Effector memory CD8-positive, alpha-beta T cell (primary cell): Measurements from ENCODE around the gene SPG7.

Experiments used
- ATAC-seq: fragments of 150-1000 bp; cut with Tn5 transposase; replicated peaks from 2 replicates; pipeline ENCODE4 v1.10.0; 2021; ENCODE audit warnings: mild to moderate bottlenecking, moderate library complexity
- DNase-seq, 3 experiments: peaks; one replicate each; pipeline ENCODE4 v3.0.0; 2021
- H3K27ac Mint-ChIP-seq, 2 donors: one replicate each; pipeline ENCODE4 v1.8.0; 2022; ENCODE audit warnings: mild to moderate bottlenecking in 2 of 2, mixed read lengths in 2 of 2, moderate library complexity in 2 of 2
- H3K27me3 Mint-ChIP-seq, 2 donors: one replicate each; pipeline ENCODE4 v1.8.0; 2022; ENCODE audit warnings: mixed read lengths in 2 of 2
- H3K36me3 Mint-ChIP-seq: one replicate; pipeline ENCODE4 v1.8.0; 2022; ENCODE audit warnings: mild to moderate bottlenecking, moderate library complexity, mixed read lengths; ENCODE audit not compliant: insufficient read depth
- H3K4me1 Mint-ChIP-seq, 2 donors: one replicate each; pipeline ENCODE4 v1.8.0; 2022; ENCODE audit warnings: low read depth in 2 of 2, mixed read lengths in 2 of 2
- H3K4me3 Mint-ChIP-seq, 2 donors: one replicate each; pipeline ENCODE4 v1.8.0; 2022; ENCODE audit warnings: mild to moderate bottlenecking in 2 of 2, mixed read lengths in 2 of 2, moderate library complexity in 2 of 2
- H3K9me3 Mint-ChIP-seq, 2 donors: one replicate each; pipeline ENCODE4 v1.8.0; 2022; ENCODE audit warnings: mixed read lengths in 2 of 2

SPG7 gene

DNA sequence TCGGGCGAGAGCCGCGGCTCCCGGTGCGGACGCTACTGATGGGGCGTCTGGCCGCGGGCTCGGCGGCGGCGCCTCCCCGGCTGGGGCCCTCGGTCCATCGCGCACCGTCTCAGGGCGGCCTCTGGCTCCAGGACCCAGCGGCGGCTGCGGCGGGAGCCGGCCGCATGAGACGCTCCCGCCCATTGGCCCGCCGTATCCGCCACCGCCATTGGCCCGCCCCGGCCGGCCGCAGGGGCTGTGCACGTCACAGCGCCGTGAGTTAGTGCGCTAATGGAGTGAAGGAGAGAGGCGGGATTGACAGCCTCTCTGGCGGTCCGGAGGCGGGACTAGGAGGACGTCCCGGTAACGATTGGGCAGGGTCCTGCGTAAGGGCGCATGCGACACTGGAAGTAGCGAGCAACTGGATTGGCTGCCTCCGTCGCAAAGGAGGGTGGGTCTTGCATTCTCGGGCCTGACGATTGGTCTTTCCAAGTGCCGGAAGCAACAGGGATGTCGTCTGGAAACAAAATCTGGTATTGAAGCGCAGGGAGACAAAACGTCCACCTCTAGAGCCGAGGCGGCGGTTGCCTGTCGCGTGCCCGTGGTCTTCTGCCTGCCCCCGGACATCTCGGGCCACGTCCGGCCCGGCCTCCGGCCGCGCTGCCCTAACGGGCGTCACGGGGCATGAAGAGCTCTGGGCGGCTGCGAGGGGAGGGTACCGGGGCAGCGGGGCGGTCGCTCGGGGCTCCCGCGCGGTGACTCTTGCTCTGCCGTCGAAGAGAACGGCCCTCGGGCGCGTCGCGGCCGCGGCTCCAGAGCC is 17.6 kb upstream of the SPG7 start, which contains the start of gene ANKRD11:
TSS of gene ANKRD11 (minus strand) at position 123 of the 799 bp plus-strand sequence. CDS start 173,542 bp downstream, outside the sequence.
- no peaks in the 10 kb centered on the region for H3K27me3 Mint-ChIP-seq
- no peaks in the 10 kb centered on the region for H3K9me3 Mint-ChIP-seq
- DNase-seq (peak; percentile 98), ATAC-seq (peak; percentile 82)
- H3K4me1 Mint-ChIP-seq, result peaks cover 45 to 46% of the 10 kb centered on the region in 2 donors
- peaks cover 24% of the 10 kb centered on the region for H3K36me3 Mint-ChIP-seq
- peak within 1 kb of the TSS; percentile 91 to 92 for H3K27ac Mint-ChIP-seq
- H3K4me3 Mint-ChIP-seq, result peak within 1 kb of the TSS; percentile 87 to 89

DNA sequence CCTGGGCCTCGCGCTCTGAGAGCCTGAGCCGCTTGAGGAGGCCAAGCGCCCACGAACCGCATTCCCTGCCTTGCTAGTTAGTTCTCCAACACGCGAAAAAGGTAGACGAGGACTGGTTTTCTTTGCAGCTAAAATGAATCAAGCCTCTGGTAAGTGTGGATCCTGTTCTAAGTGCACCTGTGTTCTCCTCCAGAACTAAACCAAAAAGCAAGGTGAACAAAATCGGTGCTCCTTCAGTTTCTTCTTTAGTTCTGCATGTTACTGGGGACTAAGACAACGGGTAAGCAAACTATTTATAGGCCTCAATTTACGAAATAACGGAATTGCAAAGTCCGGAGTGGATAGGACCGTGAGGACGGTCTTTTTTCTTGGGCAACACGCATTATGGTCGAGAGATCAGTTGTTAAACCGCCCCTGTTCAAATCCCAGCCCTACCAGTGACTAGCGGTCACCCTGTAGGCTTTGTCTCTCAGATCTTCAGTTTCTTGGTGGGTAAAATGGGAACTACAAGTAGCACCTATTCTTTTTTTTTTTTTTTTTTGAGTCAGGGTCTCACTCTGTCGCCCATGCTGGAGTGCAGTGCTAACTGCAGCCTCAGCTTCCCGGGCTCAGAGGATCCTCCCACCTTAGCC is 16.8 kb upstream of the SPG7 start:
- peaks cover 38 to 39% of the 10 kb centered on the region in 2 donors for H3K4me1 Mint-ChIP-seq
- H3K27ac Mint-ChIP-seq, result peak overlapping the region; percentile 88 to 92
- peak overlapping the region; percentile 80 to 89 for H3K4me3 Mint-ChIP-seq
- H3K9me3 Mint-ChIP-seq, result no peaks in the 10 kb centered on the region
- ATAC-seq (no peak), DNase-seq (no peak)
- H3K36me3 Mint-ChIP-seq, result peaks cover 26% of the 10 kb centered on the region
- no peaks in the 10 kb centered on the region for H3K27me3 Mint-ChIP-seq

DNA sequence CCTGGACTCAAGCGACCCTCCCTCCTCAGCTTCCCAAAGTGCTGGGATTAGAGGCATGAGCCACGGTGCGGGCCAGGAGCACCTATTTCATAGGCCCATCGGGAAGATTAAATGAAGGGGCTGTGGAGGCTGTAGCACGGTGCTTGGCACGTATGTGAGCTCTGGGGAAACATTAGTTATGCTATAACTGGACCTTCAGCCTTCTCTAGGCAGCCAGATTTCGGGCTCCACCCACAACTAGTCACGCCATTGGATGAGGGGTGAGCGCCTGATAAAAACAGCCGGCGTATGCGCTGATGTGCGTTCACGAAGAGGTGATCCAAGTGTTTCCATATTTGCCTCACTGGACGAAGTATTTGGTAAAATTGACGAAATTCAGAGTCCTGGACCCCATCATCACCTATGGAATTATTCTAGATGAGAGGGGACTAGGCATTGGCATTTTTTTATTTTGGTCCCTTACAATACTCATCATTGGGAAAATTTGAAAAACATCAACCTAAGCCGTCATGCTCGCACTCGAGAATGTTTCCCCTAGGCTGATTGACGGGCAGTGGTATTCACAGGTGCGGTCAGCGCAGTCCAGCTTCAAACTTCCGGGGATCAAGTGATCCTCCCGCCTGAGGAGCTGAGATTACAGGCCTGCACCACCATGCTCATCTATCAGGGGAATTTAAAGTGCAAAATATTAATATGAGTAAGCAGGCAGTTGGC is 16.1 kb upstream of the SPG7 start:
- H3K9me3 Mint-ChIP-seq, result no peaks in the 10 kb centered on the region
- H3K36me3 Mint-ChIP-seq, result peaks cover 22% of the 10 kb centered on the region
- DNase-seq (no peak), ATAC-seq (no peak)
- H3K27ac Mint-ChIP-seq, result peak overlapping the region in 1 of 2 donors; percentile 88
- H3K4me3 Mint-ChIP-seq, result peak overlapping the region; percentile 80 to 89
- H3K4me1 Mint-ChIP-seq, result peaks cover 32 to 33% of the 10 kb centered on the region in 2 donors
- H3K27me3 Mint-ChIP-seq, result no peaks in the 10 kb centered on the region

DNA sequence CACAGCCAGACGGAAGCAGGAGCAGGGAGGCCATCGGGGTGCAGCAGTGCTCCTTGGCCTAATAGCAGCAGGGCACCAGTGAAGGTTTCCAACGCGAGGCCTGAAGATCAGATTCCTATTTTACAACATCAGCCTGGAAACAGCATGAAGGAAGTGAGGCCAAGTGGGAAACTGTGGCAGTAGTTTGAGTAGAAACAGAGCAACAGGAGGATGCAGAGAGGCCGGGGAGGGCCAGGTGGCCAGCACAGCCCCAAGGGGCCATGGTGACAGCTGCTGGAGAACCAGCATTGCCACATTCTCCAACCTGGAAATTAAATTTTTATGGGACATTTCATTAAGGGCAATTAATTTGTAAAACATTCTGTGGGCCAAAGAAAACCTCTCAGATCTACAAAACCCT is 14.4 kb upstream of the SPG7 start:
- Mint-ChIP-seq H3K27ac (peak overlapping the region; percentile 28 to 60), H3K9me3 (no peaks in the 10 kb centered on the region), H3K27me3 (no peaks in the 10 kb centered on the region), H3K4me1 (peaks cover 19 to 25% of the 10 kb centered on the region in 2 donors), H3K4me3 (peak overlapping the region in 1 of 2 donors; percentile 9), H3K36me3 (peaks cover 22% of the 10 kb centered on the region)
- ATAC-seq, result no peak
- DNase-seq, result no peak

DNA sequence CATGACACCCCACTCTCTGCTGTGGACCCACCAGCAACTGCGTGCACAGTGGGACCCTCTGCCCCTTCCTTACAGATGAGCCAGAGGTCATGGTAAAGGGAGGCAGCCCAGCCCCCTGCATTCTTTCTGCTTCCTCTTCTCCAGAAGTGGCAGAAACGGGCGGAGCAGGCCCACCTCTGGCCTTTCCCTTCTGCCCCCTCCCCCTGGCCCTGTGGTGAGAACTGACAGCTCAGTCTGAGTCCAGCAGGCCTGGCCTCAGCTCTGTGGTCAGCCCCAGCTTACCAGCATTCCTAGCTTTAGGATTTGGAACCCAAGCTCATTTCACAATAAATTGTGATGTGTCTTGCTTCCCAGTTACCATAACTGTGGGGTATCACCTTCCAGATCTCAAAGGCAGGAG is 13.1 kb upstream of the SPG7 start:
- no peaks in the 10 kb centered on the region for H3K9me3 Mint-ChIP-seq
- no peak overlapping the region for H3K27ac Mint-ChIP-seq
- H3K4me1 Mint-ChIP-seq, result peaks cover 15 to 22% of the 10 kb centered on the region in 2 donors
- ATAC-seq (no peak), DNase-seq (no peak)
- H3K4me3 Mint-ChIP-seq, result no peak overlapping the region
- H3K27me3 Mint-ChIP-seq, result no peaks in the 10 kb centered on the region
- peaks cover 24% of the 10 kb centered on the region for H3K36me3 Mint-ChIP-seq

DNA sequence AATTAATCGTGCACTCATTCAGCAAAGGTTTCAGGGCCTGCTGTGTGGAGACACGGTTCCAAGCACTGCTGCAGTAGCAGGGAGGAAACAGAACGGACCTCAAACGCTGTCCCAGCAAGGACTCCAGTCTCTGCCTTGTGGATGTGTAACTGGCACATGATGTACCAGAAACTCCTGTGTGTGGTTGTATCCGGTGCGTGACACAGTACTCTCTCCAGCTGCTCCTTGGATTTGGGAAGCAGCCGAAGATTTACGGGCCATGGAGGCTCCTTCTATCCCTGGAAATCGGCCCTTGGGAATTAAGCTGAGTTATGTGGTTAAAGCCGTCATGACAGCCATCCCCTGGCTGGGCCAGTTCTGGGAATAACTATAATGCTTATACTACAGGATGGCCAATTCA is 9.4 kb upstream of the SPG7 start:
- no peak for DNase-seq
- H3K27ac Mint-ChIP-seq, result no peak overlapping the region
- no peak for ATAC-seq
- H3K27me3 Mint-ChIP-seq, result no peaks in the 10 kb centered on the region
- no peaks in the 10 kb centered on the region for H3K9me3 Mint-ChIP-seq
- H3K4me1 Mint-ChIP-seq, result peaks cover 3 to 4% of the 10 kb centered on the region in 2 donors
- peaks cover 17% of the 10 kb centered on the region for H3K36me3 Mint-ChIP-seq
- H3K4me3 Mint-ChIP-seq, result no peak overlapping the region

DNA sequence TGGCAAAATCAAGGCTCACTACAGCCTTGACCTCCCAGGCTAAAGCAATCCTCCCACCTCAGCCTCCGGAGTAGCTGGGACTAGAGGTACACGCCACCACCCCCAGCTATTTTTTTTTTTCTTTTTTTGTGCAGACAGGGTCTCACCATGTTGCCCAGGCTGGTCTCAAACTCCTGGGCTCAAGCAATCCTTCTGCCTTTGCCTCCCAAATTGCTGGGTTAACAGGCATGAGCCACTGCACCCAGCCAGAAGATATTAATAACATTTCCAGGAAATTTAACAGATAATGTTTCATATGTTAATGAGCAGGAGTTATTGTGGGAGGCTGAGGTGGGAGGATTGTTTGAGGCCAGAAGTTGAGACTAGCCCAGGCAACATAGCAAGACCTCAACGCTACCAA is 8.4 kb upstream of the SPG7 start:
- no peaks in the 10 kb centered on the region for H3K27me3 Mint-ChIP-seq
- H3K9me3 Mint-ChIP-seq, result no peaks in the 10 kb centered on the region
- peaks cover 17% of the 10 kb centered on the region for H3K36me3 Mint-ChIP-seq
- DNase-seq (no peak), ATAC-seq (no peak)
- no peak overlapping the region for H3K4me3 Mint-ChIP-seq
- no peak overlapping the region for H3K27ac Mint-ChIP-seq
- peaks cover under 1 to 4% of the 10 kb centered on the region in 2 donors for H3K4me1 Mint-ChIP-seq

DNA sequence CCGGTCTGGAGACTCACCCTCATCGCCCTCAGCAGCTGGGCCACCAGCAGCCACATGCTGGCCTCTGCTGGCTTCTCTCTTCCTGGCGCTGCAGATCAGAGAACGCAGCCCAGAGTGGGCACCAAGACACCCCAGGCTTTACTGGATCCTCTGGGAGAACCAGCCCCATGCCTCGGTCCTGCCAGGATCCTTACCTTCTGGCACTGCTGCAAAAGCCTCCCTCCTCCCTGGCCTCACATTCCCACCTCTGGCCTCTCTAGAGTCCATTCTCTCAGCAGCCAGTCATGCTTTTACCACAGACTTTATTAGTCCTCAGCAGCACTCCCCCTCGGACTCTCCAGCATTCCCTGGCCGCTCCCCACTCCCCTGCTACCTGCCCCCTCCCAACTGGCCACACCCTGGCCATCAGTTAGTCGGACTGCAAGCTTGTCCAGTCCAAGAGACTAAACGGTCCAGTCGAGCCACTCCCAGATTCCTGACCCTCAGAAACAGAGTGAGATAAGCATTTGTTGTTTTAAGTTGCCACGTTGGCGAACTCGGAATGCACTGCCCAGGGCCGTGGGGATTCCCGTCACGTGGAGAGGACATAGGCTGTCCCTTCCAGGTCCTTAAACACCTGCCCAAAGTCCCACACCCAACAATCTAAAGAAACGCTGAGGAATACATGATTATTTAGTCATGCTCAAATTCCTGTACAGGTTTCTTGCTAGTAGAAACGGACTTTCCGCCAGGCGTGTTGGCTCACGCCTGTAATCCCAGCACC is 5.9 kb upstream of the SPG7 start:
- Mint-ChIP-seq H3K36me3 (peaks cover 23% of the 10 kb centered on the region), H3K27ac (no peak overlapping the region), H3K27me3 (no peaks in the 10 kb centered on the region), H3K4me3 (no peak overlapping the region), H3K4me1 (peaks cover 18 to 21% of the 10 kb centered on the region in 2 donors), H3K9me3 (no peaks in the 10 kb centered on the region)
- DNase-seq (no peak), ATAC-seq (no peak)

DNA sequence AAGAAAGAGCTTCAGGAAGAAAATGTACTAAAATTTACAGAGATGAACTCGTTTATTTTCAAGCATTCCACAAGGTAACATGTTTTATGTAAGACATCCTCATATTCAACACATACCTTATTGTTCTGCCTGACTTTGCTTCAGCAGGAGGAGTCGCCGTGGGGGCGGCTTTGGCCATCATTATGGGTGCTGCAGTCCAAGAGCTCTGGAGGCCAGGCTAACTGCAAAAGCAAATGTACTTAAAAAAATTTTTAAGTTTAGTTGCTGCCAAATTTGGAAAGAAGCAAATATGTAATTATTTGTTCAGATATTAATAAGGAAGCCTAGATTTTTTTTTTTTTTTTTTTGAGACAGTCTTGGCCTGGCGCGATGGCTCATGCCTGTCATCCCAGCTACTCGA is 4.1 kb upstream of the SPG7 start:
- H3K4me1 Mint-ChIP-seq, result peaks cover 17 to 22% of the 10 kb centered on the region in 2 donors
- H3K27ac Mint-ChIP-seq, result no peak overlapping the region
- peaks cover 25% of the 10 kb centered on the region for H3K36me3 Mint-ChIP-seq
- no peaks in the 10 kb centered on the region for H3K27me3 Mint-ChIP-seq
- no peaks in the 10 kb centered on the region for H3K9me3 Mint-ChIP-seq
- DNase-seq (no peak), ATAC-seq (no peak)
- no peak overlapping the region for H3K4me3 Mint-ChIP-seq

DNA sequence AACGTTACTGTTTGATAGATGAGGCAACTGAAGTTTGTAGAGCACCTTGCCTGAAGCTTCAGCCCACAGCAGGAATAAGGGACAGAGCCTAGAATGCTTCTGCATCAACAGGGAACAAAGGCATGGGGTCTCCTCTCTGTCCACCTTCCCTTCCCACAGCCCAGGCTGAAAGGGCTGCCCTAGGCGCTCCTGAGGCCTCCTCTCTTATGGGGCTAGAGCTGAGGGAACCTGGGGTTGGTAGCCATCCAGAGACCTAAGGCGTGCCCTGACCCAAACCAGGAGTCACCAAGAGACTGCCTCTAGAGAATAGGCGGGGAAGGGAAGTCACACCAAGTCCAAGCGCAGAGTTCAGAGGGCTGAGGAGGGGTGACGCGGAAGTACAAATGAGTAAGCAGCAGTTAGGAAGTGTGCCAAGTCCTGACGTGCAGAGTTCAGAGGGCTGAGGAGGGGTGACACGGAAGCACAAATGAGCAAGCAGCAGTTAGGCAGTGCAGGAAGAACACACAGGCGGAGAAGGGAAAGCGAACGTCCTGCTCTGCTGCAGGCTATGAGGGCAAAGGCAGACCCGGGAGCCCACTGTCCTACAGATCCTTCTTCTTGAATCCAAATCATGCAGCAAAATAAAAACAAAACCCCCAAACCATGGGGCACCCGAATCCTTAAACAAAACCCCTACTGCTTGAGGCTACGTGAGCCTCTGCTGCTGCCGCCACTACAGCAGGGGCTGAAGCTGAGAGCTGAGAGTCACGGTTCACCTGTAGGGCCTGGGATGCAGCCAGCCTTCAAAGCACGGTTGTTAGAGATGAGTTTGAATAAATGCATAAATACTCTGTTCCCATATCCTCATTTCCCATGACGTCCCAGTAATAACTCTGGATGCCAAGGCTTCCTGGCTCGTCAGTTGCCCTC is 2.7 kb upstream of the SPG7 start:
- DNase-seq (peak; percentile 87 to 89 (median 88)), ATAC-seq (peak; percentile 63)
- H3K36me3 Mint-ChIP-seq, result peaks cover 31% of the 10 kb centered on the region
- no peaks in the 10 kb centered on the region for H3K27me3 Mint-ChIP-seq
- H3K9me3 Mint-ChIP-seq, result no peaks in the 10 kb centered on the region
- H3K27ac Mint-ChIP-seq, result peak overlapping the region; percentile 69 to 86
- H3K4me3 Mint-ChIP-seq, result peak overlapping the region; percentile 75
- peaks cover 17 to 26% of the 10 kb centered on the region in 2 donors for H3K4me1 Mint-ChIP-seq

DNA sequence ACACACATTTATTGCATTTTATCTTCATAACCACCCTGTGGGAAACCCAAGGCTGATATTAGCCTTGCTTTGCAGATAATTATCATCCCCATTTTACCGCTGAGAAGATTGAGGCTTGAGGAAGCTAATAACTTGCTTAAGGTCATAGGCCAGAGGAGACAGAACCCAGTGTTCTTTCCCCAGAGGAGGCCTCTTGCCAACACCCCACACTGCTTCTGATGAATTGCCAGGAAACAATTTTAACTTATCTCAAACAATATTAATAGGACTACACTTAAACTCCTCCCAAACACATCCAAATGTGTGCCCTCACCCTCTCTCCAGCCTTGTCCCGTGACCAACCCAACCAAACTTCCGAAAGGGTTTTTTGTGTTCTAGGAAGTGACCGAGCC is 2.1 kb upstream of the SPG7 start:
- H3K9me3 Mint-ChIP-seq, result no peaks in the 10 kb centered on the region

DNA sequence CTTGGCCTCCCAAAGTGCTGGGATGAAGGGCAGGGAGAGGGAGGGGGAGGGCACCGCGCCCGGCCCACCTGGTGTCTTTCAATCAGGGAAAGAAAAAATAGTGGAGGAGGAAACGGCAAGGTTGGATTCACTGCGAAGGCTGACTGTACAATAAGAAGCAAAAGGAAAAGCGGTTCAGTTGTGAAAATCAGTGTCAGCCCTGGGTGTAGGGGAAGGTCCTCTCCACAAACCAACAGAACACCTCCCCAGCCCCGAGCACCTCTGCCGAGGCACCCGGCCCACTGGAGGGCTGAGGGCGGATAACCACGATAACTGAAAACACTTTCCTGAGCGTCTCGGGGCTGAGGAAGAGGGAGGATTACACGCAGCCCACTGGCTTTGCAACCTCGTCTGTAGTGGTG is 1.4 kb upstream of the SPG7 start:
- DNase-seq (peak; percentile 50 to 58 (median 51)), ATAC-seq (peak; percentile 28)
- Mint-ChIP-seq H3K27ac (peak overlapping the region; percentile 69 to 86), H3K36me3 (peaks cover 44% of the 10 kb centered on the region), H3K4me3 (peak overlapping the region; percentile 75), H3K9me3 (no peaks in the 10 kb centered on the region), H3K4me1 (peaks cover 17 to 26% of the 10 kb centered on the region in 2 donors), H3K27me3 (no peaks in the 10 kb centered on the region)

More for the DNA sequence above, 2.1 kb upstream of the SPG7 start:
- Mint-ChIP-seq H3K27ac (peak overlapping the region; percentile 69 to 86), H3K4me1 (peaks cover 17 to 26% of the 10 kb centered on the region in 2 donors), H3K27me3 (no peaks in the 10 kb centered on the region), H3K36me3 (peaks cover 37% of the 10 kb centered on the region), H3K4me3 (peak overlapping the region; percentile 75)
- ATAC-seq (no peak), DNase-seq (no peak)
